Activated CD8-positive, alpha-beta memory T cell treated with anti-CD3 and anti-CD28 coated beads for 36 hours (primary cell): ENCODE results near the gene TP53I3. TPM values are rescaled to one million over a fixed set of nuclear protein-coding genes. Genes with fewer than 3 reads are reported as not detected.
"Not testable (repeated sequence)": the region's sequence is repeated elsewhere in the genome, so short reads cannot be mapped to it uniquely, and the experiment has no call there.

Source experiments
- CTCF ChIA-PET: fragments of 350-600 bp; sonication (Branson Sonifier 250); formaldehyde crosslinking; loops from one replicate; lab custom pipeline; 2021; ENCODE audit warnings: antibody characterized with exemption; lab: Charles Lee
- POLR2A ChIA-PET: fragments of 350-600 bp; sonication (Branson Sonifier 250); formaldehyde crosslinking; loops from one replicate; lab custom pipeline; 2021; ENCODE audit warnings: antibody characterized with exemption; lab: Charles Lee
- total RNA-seq, 2 experiments: library from RNA; stranded (reverse); gene quantifications; one replicate each; pipeline ENCODE4 v1.2.3, GENCODE V29; 2021

Gene TP53I3
- total RNA-seq, 2 experiments from 2014 or later, result 2.0 to 3.0 TPM

GRCh38 chr2:24046599-24046929, 38.1 kb downstream of the TP53I3 start:
- POLR2A ChIA-PET, result interaction anchor here (1.5 kb wide), 2 partner anchors 30 to 120 kb away, joined by 8 to 18 read pairs; partner anchors contain the start of gene ATAD2B
- CTCF ChIA-PET, result interaction anchor here (1.4 kb wide), 1 partner anchor 38 kb away, joined by 4 read pairs; the partner anchor contains the start of gene TP53I3

- ChIA-PET CTCF (interaction anchor here (0.6 kb wide), 1 partner anchor 14 kb away, joined by 3 read pairs; no protein-coding TSS in a partner anchor), POLR2A (no interaction called here)
These were observed 38.8 kb downstream of the TP53I3 start for GRCh38 chr2:24045511-24046508.

GRCh38 chr2:24043133-24043532, 41.5 kb downstream of the TP53I3 start:
- POLR2A ChIA-PET, CTCF ChIA-PET: not testable (repeated sequence)

GRCh38 chr2:24040511-24040910, 44.1 kb downstream of the TP53I3 start:
- CTCF ChIA-PET, result no interaction called here
- POLR2A ChIA-PET, result no interaction called here

- CTCF ChIA-PET, result no interaction called here
These were observed 45.7 kb downstream of the TP53I3 start for GRCh38 chr2:24038786-24039499.

More at GRCh38 chr2:24038786-24039499, 45.7 kb downstream of the TP53I3 start:
- POLR2A ChIA-PET, result no interaction called here

Other genes with a start within 250 kb of the TP53I3 start
- gene ATAD2B, start 157.7 kb downstream of the TP53I3 start, total RNA-seq, result 10 to 100 TPM; 11.0 to 13.1 TPM
- gene UBXN2A, start 144.4 kb downstream of the TP53I3 start, total RNA-seq, result 10 to 100 TPM; 11.8 to 12.8 TPM
- under 1 TPM in 1 of 2 experiments, not detected in 1; 0.25 TPM for gene MFSD2B, start 74.7 kb downstream of the TP53I3 start, total RNA-seq
- gene WDCP, start 37.4 kb downstream of the TP53I3 start, total RNA-seq, result 10 to 100 TPM; 27.1 to 30.9 TPM
- gene FKBP1B, start 35.1 kb downstream of the TP53I3 start, total RNA-seq, result 1 to 10 TPM; 3.1 to 3.2 TPM
- gene SF3B6, start 8.5 kb downstream of the TP53I3 start, total RNA-seq, result 100 to 1,000 TPM; 147 to 151 TPM
- gene PFN4, start 38.5 kb upstream of the TP53I3 start, total RNA-seq, result under 1 TPM in 1 of 2 experiments, not detected in 1; 0.40 TPM
- gene FAM228B, start 38.6 kb upstream of the TP53I3 start, total RNA-seq, result 1 to 10 TPM; 4.2 TPM
- gene FAM228A, start 90.2 kb upstream of the TP53I3 start, total RNA-seq, result not detected